HG02763 (cell line): Measurements from ENCODE around the gene UNC50.

Experiments
- ATAC-seq: cut with Tn5 transposase; IDR thresholded peaks from one replicate; pipeline ENCODE4 v1.9.1; 2021; ENCODE audit warnings: mild to moderate bottlenecking, moderate library complexity; ENCODE audit not compliant: unreplicated experiment

UNC50 gene

GRCh38 chr2:98664323-98664722 lies 55.9 kb downstream of the UNC50 start:
- ATAC-seq: no peak

GRCh38 chr2:98665677-98666076 lies 57.3 kb downstream of the UNC50 start:
- ATAC-seq: no peak
